Measurements from ENCODE around the gene FAM83C.

DNA sequence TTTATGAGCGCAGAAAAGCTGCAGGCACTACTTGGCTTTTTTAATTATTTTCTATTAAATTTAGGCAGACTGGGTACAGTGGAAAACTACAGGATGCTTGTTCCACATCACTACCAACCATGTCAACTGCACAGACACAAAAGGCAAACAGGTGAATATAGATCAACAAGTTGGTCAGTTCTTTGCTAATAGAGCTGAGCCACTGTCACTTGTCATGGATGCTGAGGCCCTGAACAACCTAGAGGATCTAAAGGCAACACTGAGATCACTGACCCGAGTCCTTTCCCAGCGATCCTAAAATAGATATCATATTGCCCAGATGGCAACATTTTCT is 34.5 kb upstream of the FAM83C start:
- no peak for TF ChIP-seq CTCF (IDR thresholded peaks at IDR 0.05)
- no peak for TF ChIP-seq POLR2AphosphoS5 (IDR thresholded peaks at IDR 0.05)
- no peak for TF ChIP-seq EP300 (IDR thresholded peaks at IDR 0.05)

All from suprapubic skin (tissue), 4 donors.